PFSK-1 (cell line): Measurements from ENCODE around the gene LOC101059915.

Experiments
- FOXP2 ChIP-seq: optimal IDR thresholded peaks from 2 replicates; pipeline ENCODE3; 2011; ENCODE audit warnings: borderline replicate concordance, control low read depth, inconsistent platforms; ENCODE audit not compliant: insufficient read depth; ENCODE audit errors: extremely low read length, extremely low read depth
- POLR2AphosphoS5 ChIP-seq: IDR thresholded peaks from 2 replicates; pipeline ENCODE4 v1.6.1; 2012; ENCODE audit warnings: low read depth, mild to moderate bottlenecking, control low read depth, low read length, moderate library complexity
- SIN3A ChIP-seq: IDR thresholded peaks from 2 replicates; pipeline ENCODE4 v1.6.1; 2012; ENCODE audit warnings: mild to moderate bottlenecking, low read length, moderate library complexity, borderline replicate concordance; ENCODE audit not compliant: insufficient read depth
- TAF1 ChIP-seq: IDR thresholded peaks from 2 replicates; pipeline ENCODE4 v1.6.1; 2012; ENCODE audit warnings: low read length, control low read depth, borderline replicate concordance; ENCODE audit not compliant: insufficient read depth
- TF ChIP-seq, protein P1 (sequence below), 2 experiments: IDR thresholded peaks; 2 replicates each; pipeline versions ENCODE4 v1.6.1 to v1.8.0; 2011 to 2012; ENCODE audit warnings: low read depth in 2 of 2, low read length in 2 of 2, control low read depth in 1 of 2, inconsistent platforms in 1 of 2, mild to moderate bottlenecking in 1 of 2, moderate library complexity in 1 of 2; ENCODE audit not compliant: insufficient read depth in 1 of 2

The LOC101059915 gene

DNA sequence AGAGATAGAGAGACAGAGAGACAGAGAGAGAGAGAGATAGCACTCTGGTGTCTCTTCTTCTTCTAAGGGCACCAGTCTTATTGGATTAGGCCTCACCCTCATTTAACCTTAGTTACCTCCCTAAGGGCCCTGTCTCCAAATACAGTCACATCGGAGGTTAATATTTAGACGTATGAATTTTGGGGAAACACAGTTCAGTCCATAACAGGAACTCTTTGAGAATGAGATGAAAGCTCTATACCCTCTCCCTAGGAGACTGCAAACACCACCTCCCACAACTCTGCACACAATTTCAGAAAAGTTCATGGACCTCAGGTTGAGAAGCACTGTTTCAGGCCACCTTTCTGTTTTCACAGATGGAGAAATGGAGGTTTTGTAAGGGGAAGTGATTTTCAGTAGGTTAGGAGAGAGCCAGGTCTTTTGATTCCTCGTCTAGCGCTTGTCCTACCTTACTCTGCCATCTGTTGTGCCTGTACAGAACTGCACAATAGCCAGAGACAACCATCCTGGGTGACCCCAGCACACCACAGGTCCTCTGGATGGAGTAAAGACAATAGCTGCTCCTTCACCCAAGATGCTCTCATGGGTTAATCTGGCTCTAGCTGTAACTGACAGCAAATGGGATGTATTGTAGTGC lies 16.9 kb upstream of the LOC101059915 start:
- TF ChIP-seq, protein P1, sequence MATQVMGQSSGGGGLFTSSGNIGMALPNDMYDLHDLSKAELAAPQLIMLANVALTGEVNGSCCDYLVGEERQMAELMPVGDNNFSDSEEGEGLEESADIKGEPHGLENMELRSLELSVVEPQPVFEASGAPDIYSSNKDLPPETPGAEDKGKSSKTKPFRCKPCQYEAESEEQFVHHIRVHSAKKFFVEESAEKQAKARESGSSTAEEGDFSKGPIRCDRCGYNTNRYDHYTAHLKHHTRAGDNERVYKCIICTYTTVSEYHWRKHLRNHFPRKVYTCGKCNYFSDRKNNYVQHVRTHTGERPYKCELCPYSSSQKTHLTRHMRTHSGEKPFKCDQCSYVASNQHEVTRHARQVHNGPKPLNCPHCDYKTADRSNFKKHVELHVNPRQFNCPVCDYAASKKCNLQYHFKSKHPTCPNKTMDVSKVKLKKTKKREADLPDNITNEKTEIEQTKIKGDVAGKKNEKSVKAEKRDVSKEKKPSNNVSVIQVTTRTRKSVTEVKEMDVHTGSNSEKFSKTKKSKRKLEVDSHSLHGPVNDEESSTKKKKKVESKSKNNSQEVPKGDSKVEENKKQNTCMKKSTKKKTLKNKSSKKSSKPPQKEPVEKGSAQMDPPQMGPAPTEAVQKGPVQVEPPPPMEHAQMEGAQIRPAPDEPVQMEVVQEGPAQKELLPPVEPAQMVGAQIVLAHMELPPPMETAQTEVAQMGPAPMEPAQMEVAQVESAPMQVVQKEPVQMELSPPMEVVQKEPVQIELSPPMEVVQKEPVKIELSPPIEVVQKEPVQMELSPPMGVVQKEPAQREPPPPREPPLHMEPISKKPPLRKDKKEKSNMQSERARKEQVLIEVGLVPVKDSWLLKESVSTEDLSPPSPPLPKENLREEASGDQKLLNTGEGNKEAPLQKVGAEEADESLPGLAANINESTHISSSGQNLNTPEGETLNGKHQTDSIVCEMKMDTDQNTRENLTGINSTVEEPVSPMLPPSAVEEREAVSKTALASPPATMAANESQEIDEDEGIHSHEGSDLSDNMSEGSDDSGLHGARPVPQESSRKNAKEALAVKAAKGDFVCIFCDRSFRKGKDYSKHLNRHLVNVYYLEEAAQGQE (IDR thresholded peaks at IDR 0.05; ENCODE audit: insufficient read depth in 1 of 2, low read depth in 2 of 2, low read length in 2 of 2) = no peak
- TF ChIP-seq FOXP2 (no peak), POLR2AphosphoS5 (no peak), TAF1 (no peak), SIN3A (no peak)

DNA sequence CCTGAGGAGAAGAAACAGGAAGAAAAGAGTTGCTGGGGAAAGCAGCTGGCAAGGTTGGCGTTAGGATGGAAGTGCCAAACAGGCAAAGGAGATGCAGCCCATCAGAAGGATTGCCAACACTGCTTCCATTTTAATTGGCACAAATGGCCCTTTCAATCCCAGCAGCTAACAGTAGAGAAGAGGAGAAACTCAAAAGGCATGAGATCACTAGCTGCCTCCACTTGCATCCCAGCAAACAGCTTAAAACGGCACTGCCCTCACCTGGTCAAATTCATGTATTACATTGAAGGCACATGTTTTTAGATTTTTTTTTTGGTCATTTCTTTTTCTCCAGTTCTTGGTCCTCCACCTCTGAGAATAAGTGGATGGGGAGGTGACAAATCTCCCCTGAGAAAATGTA lies 14.9 kb upstream of the LOC101059915 start:
- TF ChIP-seq FOXP2 (no peak), TAF1 (no peak), POLR2AphosphoS5 (no peak), SIN3A (no peak)
- TF ChIP-seq, protein P1 (IDR thresholded peaks at IDR 0.05; ENCODE audit: insufficient read depth in 1 of 2, low read depth in 2 of 2, low read length in 2 of 2) = no peak

DNA sequence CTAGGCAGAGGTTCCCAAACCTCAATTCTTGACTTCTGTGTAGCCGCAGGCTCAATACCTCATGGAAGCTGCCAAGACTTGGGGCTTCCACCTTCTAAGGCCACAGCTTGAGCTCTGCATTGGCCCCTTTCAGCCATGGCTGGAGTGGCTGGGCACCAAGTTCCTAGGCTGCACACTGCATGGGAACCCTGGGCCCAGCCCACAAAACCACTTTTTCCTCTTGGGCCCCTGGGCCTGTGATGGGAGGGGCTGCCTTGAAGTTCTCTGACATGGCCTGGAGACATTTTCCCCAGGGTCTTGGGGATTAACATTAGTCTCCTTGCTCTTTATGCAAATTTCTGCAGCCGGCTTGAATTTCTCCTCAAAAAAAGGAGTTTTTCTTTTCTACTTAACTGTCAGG lies 14.0 kb upstream of the LOC101059915 start:
- no peak for TF ChIP-seq SIN3A
- no peak for TF ChIP-seq FOXP2
- TF ChIP-seq TAF1 = no peak
- no peak for TF ChIP-seq POLR2AphosphoS5
- TF ChIP-seq, protein P1 (IDR thresholded peaks at IDR 0.05; ENCODE audit: insufficient read depth in 1 of 2, low read depth in 2 of 2, low read length in 2 of 2) = no peak

DNA sequence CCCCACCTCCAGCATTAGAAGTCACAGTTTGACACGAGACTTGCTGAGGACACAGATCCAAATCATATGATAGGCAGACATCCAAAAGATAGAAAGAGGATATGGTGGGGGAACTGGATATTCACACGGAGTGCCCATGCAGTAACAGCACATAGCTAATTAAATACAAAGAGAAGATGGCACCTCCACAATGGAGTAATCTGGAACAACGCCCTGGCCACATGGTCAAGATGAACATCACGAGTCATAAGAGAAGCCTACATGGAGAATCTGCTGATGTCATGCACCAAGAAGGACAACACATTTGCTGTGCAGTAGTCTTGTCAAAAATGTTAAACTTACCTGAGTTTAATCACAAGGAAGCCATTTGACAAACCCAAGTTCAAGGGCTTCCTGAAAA lies 10.1 kb upstream of the LOC101059915 start:
- TF ChIP-seq POLR2AphosphoS5 (no peak), SIN3A (no peak), TAF1 (no peak), FOXP2 (no peak)
- TF ChIP-seq, protein P1 (IDR thresholded peaks at IDR 0.05; ENCODE audit: insufficient read depth in 1 of 2, low read depth in 2 of 2, low read length in 2 of 2) = no peak

DNA sequence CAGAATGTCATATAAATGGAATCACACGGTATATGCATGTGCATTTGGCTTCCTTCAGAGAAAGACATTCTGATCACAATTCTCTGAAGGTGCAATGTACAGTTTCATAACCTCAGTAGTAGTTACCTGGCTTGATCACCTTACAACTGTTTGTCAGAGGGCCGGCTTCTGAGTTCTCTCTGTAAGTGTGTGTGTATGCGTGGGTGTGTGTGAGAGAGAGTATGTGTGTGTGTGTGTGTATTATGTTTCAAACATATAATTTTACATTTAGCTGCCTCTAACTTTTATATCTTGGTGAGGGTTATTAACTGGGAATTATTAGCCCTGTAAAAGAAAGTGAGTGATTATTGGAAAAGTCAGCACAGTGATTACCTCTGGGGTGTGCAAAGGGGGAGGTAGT lies 8.0 kb upstream of the LOC101059915 start:
- no peak for TF ChIP-seq TAF1
